Neural progenitor cell (in vitro differentiated cells): ENCODE measurements around the gene NUBPL. TPM values are rescaled to one million over a fixed set of nuclear protein-coding genes. Genes with fewer than 3 reads are reported as not detected.

Source experiments
- DNase-seq: peaks from one replicate; pipeline ENCODE4 v3.0.0-alpha.2; 2016; ENCODE audit warnings: low spot score
- H2AFZ ChIP-seq: fragments of 200-600 bp; sonication (generic); replicated peaks from 2 replicates; pipeline ENCODE4 v1.6.1; 2016; ENCODE audit warnings: antibody characterized with exemption
- H3F3A ChIP-seq: fragments of 200-600 bp; sonication (generic); 2 replicates; pipeline ENCODE4 v1.6.1; 2016; ENCODE audit warnings: antibody characterized with exemption, low read depth
- H3K27ac ChIP-seq: fragments of 200-600 bp; sonication (generic); 2 replicates; pipeline ENCODE4 v1.5.1; 2016; ENCODE audit warnings: mild to moderate bottlenecking
- H3K27me3 ChIP-seq: fragments of 200-600 bp; sonication (generic); 2 replicates; pipeline ENCODE4 v1.6.1; 2016; ENCODE audit warnings: mild to moderate bottlenecking, moderate library complexity
- H3K36me3 ChIP-seq: fragments of 200-600 bp; sonication (generic); 2 replicates; pipeline ENCODE4 v1.5.1; 2016
- H3K4me1 ChIP-seq: fragments of 200-600 bp; sonication (generic); 2 replicates; pipeline ENCODE4 v1.6.1; 2016; ENCODE audit warnings: mixed run types
- H3K4me2 ChIP-seq: fragments of 200-600 bp; sonication (generic); 2 replicates; pipeline ENCODE4 v1.6.1; 2016
- H3K4me3 ChIP-seq: fragments of 200-600 bp; sonication (generic); 2 replicates; pipeline ENCODE4 v1.5.1; 2016
- H3K79me2 ChIP-seq: fragments of 200-600 bp; sonication (generic); 2 replicates; pipeline ENCODE4 v1.6.1; 2016; ENCODE audit warnings: low read depth
- H3K9ac ChIP-seq: fragments of 200-600 bp; sonication (generic); 2 replicates; pipeline ENCODE4 v1.6.1; 2016
- H3K9me3 ChIP-seq: fragments of 200-600 bp; sonication (generic); 2 replicates; pipeline ENCODE4 v1.5.1; 2016; ENCODE audit warnings: low read depth
- H4K20me1 ChIP-seq: fragments of 200-600 bp; sonication (generic); 2 replicates; pipeline ENCODE4 v1.6.1; 2016; ENCODE audit warnings: low read depth
- H3K27ac Mint-ChIP-seq: 3 replicates; pipeline ENCODE4 v1.8.0; 2021; ENCODE audit warnings: mixed read lengths
- H3K27me3 Mint-ChIP-seq: 2 replicates; pipeline ENCODE4 v1.8.0; 2022; ENCODE audit warnings: low read depth, mild to moderate bottlenecking, inconsistent platforms, moderate library complexity, mixed read lengths; ENCODE audit not compliant: insufficient read depth
- H3K36me3 Mint-ChIP-seq: 3 replicates; pipeline ENCODE4 v1.8.0; 2021; ENCODE audit warnings: mixed read lengths
- H3K4me1 Mint-ChIP-seq: 3 replicates; pipeline ENCODE4 v1.8.0; 2021; ENCODE audit warnings: mixed read lengths
- H3K4me3 Mint-ChIP-seq: 3 replicates; pipeline ENCODE4 v1.8.0; 2021; ENCODE audit warnings: mild to moderate bottlenecking, moderate library complexity, mixed read lengths
- H3K9me3 Mint-ChIP-seq: 3 replicates; pipeline ENCODE4 v1.8.0; 2020; ENCODE audit warnings: mixed read lengths
- EZH2 ChIP-seq: fragments of 200-600 bp; sonication (generic); IDR thresholded peaks from 2 replicates; pipeline ENCODE4 v1.6.1; 2017; ENCODE audit warnings: antibody characterized with exemption, mild to moderate bottlenecking, moderate library complexity
- EZH2phosphoT487 ChIP-seq: fragments of 200-600 bp; sonication (generic); IDR thresholded peaks from 2 replicates; pipeline ENCODE4 v1.6.1; 2017; ENCODE audit warnings: antibody characterized with exemption
- small RNA-seq: library from RNA; depleted of rRNA; stranded (forward); fragments of <200 nt; gene quantifications from one replicate; pipeline ENCODE3, GENCODE V24; 2015
- total RNA-seq: library from RNA; depleted of rRNA; stranded (reverse); fragments of >200 nt; gene quantifications from 2 replicates; pipeline ENCODE4 v1.2.3, GENCODE V29; 2015; ENCODE audit warnings: low replicate concordance
- TF ChIP-seq, protein P1 (sequence below): fragments of 200-600 bp; sonication (generic); IDR thresholded peaks from 2 replicates; pipeline ENCODE4 v1.5.1; 2017; ENCODE audit warnings: antibody characterized with exemption, mild to moderate bottlenecking

The NUBPL gene
- total RNA-seq, 1 donor from 2014 or later = 29.3 TPM

DNA sequence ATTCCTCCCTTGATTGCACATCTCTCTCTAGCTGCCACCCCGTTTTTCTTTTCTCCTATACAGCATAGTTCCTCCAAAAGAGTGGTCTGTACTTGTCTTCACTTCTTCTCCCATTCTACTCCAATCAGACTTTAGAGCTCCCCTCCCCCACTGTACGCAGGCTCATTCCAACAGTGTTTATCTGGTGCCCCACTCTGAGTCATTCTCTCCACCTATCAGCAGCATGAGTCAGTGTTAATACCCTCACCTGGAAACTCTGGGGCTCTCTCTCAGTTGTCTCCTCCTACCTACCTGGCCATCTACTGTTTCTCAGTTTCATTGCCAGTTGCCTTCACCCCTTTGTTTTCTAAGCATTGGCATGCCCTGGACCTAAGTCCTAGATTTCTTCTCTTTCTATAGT is 340.8 kb downstream of the NUBPL start:
- Histone ChIP-seq H3K79me2 (no peaks in the 10 kb centered on the region), H3K9me3 (no peaks in the 10 kb centered on the region), H4K20me1 (no peaks in the 10 kb centered on the region), H2AFZ (no peak overlapping the region), H3K36me3 (no peaks in the 10 kb centered on the region), H3K27ac (no peak overlapping the region), H3K4me3 (no peak overlapping the region), H3K4me2 (no peak overlapping the region), H3K27me3 (no peaks in the 10 kb centered on the region), H3K4me1 (no peaks in the 10 kb centered on the region), H3K9ac (no peak overlapping the region), H3F3A (no peaks in the 10 kb centered on the region)
- peaks cover 10% of the 10 kb centered on the region for H3K4me1 Mint-ChIP-seq
- no peaks in the 10 kb centered on the region for H3K9me3 Mint-ChIP-seq
- peaks cover 3% of the 10 kb centered on the region for H3K27me3 Mint-ChIP-seq
- no peak for DNase-seq
- no peaks in the 10 kb centered on the region for H3K36me3 Mint-ChIP-seq
- no peak overlapping the region for H3K4me3 Mint-ChIP-seq
- TF ChIP-seq, protein P1, sequence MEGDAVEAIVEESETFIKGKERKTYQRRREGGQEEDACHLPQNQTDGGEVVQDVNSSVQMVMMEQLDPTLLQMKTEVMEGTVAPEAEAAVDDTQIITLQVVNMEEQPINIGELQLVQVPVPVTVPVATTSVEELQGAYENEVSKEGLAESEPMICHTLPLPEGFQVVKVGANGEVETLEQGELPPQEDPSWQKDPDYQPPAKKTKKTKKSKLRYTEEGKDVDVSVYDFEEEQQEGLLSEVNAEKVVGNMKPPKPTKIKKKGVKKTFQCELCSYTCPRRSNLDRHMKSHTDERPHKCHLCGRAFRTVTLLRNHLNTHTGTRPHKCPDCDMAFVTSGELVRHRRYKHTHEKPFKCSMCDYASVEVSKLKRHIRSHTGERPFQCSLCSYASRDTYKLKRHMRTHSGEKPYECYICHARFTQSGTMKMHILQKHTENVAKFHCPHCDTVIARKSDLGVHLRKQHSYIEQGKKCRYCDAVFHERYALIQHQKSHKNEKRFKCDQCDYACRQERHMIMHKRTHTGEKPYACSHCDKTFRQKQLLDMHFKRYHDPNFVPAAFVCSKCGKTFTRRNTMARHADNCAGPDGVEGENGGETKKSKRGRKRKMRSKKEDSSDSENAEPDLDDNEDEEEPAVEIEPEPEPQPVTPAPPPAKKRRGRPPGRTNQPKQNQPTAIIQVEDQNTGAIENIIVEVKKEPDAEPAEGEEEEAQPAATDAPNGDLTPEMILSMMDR = no peak
- no peak for TF ChIP-seq EZH2
- TF ChIP-seq EZH2phosphoT487 = no peak
- no peak overlapping the region for H3K27ac Mint-ChIP-seq

DNA sequence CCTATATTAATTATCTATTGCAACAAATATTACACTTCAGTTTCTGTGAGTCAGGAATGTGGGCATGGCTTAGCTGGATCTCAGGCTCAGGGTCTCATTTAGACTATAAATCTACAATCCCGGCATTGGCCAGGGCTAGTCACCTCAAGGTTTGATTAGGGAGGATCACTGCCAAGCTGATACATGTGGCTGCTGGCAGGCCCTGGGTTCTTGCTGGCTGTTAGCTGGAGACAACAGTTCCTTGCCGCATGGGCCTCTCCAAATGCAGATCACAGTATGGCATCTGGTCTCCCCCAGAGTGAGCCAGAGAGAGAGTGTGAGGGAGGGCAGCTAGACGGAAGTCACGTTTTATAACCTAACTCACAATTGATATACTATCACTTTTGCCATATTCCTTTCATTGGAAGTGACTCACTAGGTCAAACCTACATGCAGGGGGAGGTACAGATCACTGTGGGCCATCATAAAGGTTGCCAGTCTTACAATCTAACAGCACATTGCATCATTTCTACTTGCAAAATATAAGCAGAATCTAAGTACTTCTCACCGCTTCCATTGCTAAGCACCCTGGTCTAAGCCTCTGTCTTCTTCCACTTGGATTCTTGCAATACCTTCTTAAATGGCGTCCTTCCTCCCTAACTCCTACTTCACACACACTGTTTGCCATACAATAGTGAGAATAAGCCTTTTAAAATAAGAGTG is 341.9 kb downstream of the NUBPL start:
- H3K4me2 ChIP-seq = no peak overlapping the region

DNA sequence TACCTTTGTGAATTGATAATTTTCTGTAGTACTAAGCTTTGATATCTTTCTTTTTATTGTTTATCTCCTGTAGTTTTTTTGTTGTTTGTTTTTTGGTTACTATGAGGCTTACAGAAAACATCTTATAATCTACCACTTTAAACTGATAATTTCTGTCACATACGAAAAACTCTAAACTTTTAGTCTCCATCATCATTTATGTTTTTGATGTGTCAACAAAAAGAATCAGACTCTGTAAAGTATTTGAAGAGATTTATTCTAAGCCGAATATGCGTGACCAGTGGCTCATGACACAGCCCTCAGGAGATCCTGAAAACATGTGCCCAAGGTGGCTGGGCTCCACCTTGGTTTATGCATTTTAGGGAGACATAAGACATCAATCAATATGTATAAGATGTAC is 348.8 kb downstream of the NUBPL start:
- no peak for TF ChIP-seq EZH2phosphoT487
- H3K9me3 ChIP-seq = no peaks in the 10 kb centered on the region
- H3K27me3 Mint-ChIP-seq = peaks cover 3% of the 10 kb centered on the region
- H3K27ac ChIP-seq = no peak overlapping the region
- no peaks in the 10 kb centered on the region for H3K4me1 ChIP-seq
- no peak overlapping the region for H3K9ac ChIP-seq
- H3K36me3 Mint-ChIP-seq = no peaks in the 10 kb centered on the region
- no peak for DNase-seq
- no peaks in the 10 kb centered on the region for H3F3A ChIP-seq
- H3K27me3 ChIP-seq = no peaks in the 10 kb centered on the region
- H4K20me1 ChIP-seq = no peaks in the 10 kb centered on the region
- H3K79me2 ChIP-seq = no peaks in the 10 kb centered on the region
- H3K9me3 Mint-ChIP-seq = peaks cover 26% of the 10 kb centered on the region
- no peaks in the 10 kb centered on the region for H3K4me1 Mint-ChIP-seq
- H3K4me2 ChIP-seq = no peak overlapping the region
- H3K27ac Mint-ChIP-seq = no peak overlapping the region
- no peak overlapping the region for H3K4me3 ChIP-seq
- H2AFZ ChIP-seq = no peak overlapping the region
- H3K36me3 ChIP-seq = no peaks in the 10 kb centered on the region
- H3K4me3 Mint-ChIP-seq = no peak overlapping the region

More for the DNA sequence above, 341.9 kb downstream of the NUBPL start:
- Mint-ChIP-seq H3K9me3 (no peaks in the 10 kb centered on the region), H3K36me3 (no peaks in the 10 kb centered on the region), H3K4me3 (no peak overlapping the region), H3K4me1 (peaks cover 2% of the 10 kb centered on the region), H3K27ac (no peak overlapping the region), H3K27me3 (peaks cover 3% of the 10 kb centered on the region)
- no peaks in the 10 kb centered on the region for H4K20me1 ChIP-seq
- no peak overlapping the region for H2AFZ ChIP-seq
- H3K79me2 ChIP-seq = no peaks in the 10 kb centered on the region
- no peaks in the 10 kb centered on the region for H3K36me3 ChIP-seq
- no peak for DNase-seq
- H3K27ac ChIP-seq = no peak overlapping the region
- H3F3A ChIP-seq = no peaks in the 10 kb centered on the region
- H3K27me3 ChIP-seq = no peaks in the 10 kb centered on the region
- TF ChIP-seq EZH2 (no peak), EZH2phosphoT487 (no peak)
- TF ChIP-seq, protein P1 = no peak
- H3K9ac ChIP-seq = no peak overlapping the region
- H3K4me3 ChIP-seq = no peak overlapping the region
- H3K4me1 ChIP-seq = no peaks in the 10 kb centered on the region
- H3K9me3 ChIP-seq = no peaks in the 10 kb centered on the region

Small RNA genes within 50 kb of the gene (small RNA-seq; reads per million reads assigned to genes)
- not detected for gene RNU6-455P
- gene RNU6-602P = not detected

Other genes starting within 250 kb of the NUBPL start
- 12.9 and 34.7 TPM in 2 replicates for gene HEATR5A, start 140.9 kb upstream of the NUBPL start, total RNA-seq
- gene DTD2, start 103.9 kb upstream of the NUBPL start, total RNA-seq = 8.6 and 11.9 TPM in 2 replicates
- not detected in 2 replicates for gene GPR33, start 73.4 kb upstream of the NUBPL start, total RNA-seq